OCI-LY7 (cell line): Measurements from ENCODE around the gene DPF3. TPM values are rescaled to one million over a fixed set of nuclear protein-coding genes. Genes with fewer than 3 reads are reported as not detected.

ENCODE experiments used
- BruUV-seq: library from RNA; stranded (reverse); fragments of 400-500 nt; replicated peaks from 2 replicates; lab custom pipeline; 2021; lab: Mats Ljungman, UMichigan
- CTCF ChIA-PET: fragments of 300-600 bp; sonication (Branson Sonifier 250); formaldehyde crosslinking; loops from one replicate; lab custom pipeline; 2022; ENCODE audit warnings: antibody characterized with exemption; ENCODE audit not compliant: unreplicated experiment; lab: Charles Lee
- POLR2A ChIA-PET: fragments of 300-600 bp; sonication (Branson Sonifier 250); formaldehyde crosslinking; loops from one replicate; lab custom pipeline; 2022; ENCODE audit warnings: antibody characterized with exemption; lab: Charles Lee
- DNase-seq: peaks from one replicate; pipeline ENCODE4 v3.0.0-alpha.2; 2015; ENCODE audit warnings: low spot score
- H2AFZ ChIP-seq: fragments of 200-600 bp; sonication (generic), shearing (Covaris generic); 2 replicates; pipeline ENCODE4 v1.6.1; 2014; ENCODE audit warnings: mild to moderate bottlenecking, antibody characterized with exemption, low read length, moderate library complexity
- H3K27ac ChIP-seq: fragments of 200-600 bp; sonication (generic); 2 replicates; pipeline ENCODE4 v1.5.1; 2014; ENCODE audit warnings: mixed run types, low read depth, mild to moderate bottlenecking, moderate library complexity, low read length, inconsistent platforms; ENCODE audit not compliant: poor library complexity, severe bottlenecking
- H3K36me3 ChIP-seq: fragments of 200-600 bp; sonication (generic); 2 replicates; pipeline ENCODE4 v1.6.1; 2014; ENCODE audit warnings: mild to moderate bottlenecking, antibody characterized with exemption, low read length, moderate library complexity, mixed read lengths; ENCODE audit not compliant: insufficient read depth
- H3K4me1 ChIP-seq: fragments of 200-600 bp; sonication (generic); 2 replicates; pipeline ENCODE4 v1.5.1; 2014; ENCODE audit warnings: mild to moderate bottlenecking, low read length; ENCODE audit not compliant: insufficient read depth, poor library complexity, severe bottlenecking
- H3K4me2 ChIP-seq: fragments of 200-600 bp; sonication (generic); 2 replicates; pipeline ENCODE4 v1.6.1; 2014; ENCODE audit warnings: mild to moderate bottlenecking, low read length
- H3K4me3 ChIP-seq: fragments of 200-600 bp; sonication (generic); 2 replicates; pipeline ENCODE4 v1.5.1; 2014; ENCODE audit warnings: mild to moderate bottlenecking, low read depth, low read length; ENCODE audit not compliant: poor library complexity, severe bottlenecking
- H3K79me2 ChIP-seq: fragments of 200-600 bp; sonication (generic); 2 replicates; pipeline ENCODE4 v1.6.1; 2016; ENCODE audit warnings: low read depth, mild to moderate bottlenecking, low read length, moderate library complexity, mixed read lengths; ENCODE audit not compliant: insufficient read depth
- H3K9me2 ChIP-seq: fragments of 200-600 bp; sonication (generic); 2 replicates; pipeline ENCODE4 v1.6.1; 2016; ENCODE audit warnings: mild to moderate bottlenecking, low read length, mixed read lengths; ENCODE audit not compliant: insufficient read depth
- H3K9me3 ChIP-seq: fragments of 200-600 bp; sonication (generic); 2 replicates; pipeline ENCODE4 v1.6.1; 2014; ENCODE audit warnings: mild to moderate bottlenecking, mixed run types, low read length, mixed read lengths
- H4K20me1 ChIP-seq: fragments of 200-600 bp; sonication (generic); 2 replicates; pipeline ENCODE4 v1.6.1; 2014; ENCODE audit warnings: mild to moderate bottlenecking, antibody characterized with exemption, low read length, moderate library complexity, mixed read lengths; ENCODE audit not compliant: insufficient read depth
- CTCF ChIP-seq: fragments of 200-600 bp; sonication (generic); conservative IDR thresholded peaks from 2 replicates; pipeline ENCODE4 v1.5.1; 2014; ENCODE audit warnings: mild to moderate bottlenecking, antibody characterized with exemption, low read length, moderate library complexity, mixed read lengths
- EZH2phosphoT487 ChIP-seq: fragments of 200-600 bp; sonication (generic); IDR thresholded peaks from 2 replicates; pipeline ENCODE4 v1.6.1; 2018; ENCODE audit warnings: low read depth, borderline replicate concordance, mild to moderate bottlenecking, mixed run types, antibody characterized with exemption, low read length, moderate library complexity, mixed read lengths
- intact Hi-C: fragments of 100-400 bp; cut with micrococcal nuclease; formaldehyde crosslinking; loops from one replicate; pipeline ENCODE4 v1.10.0; 2022; ENCODE audit not compliant: unreplicated experiment
- total RNA-seq, 2 experiments: library from RNA; depleted of rRNA in 1 of 2; stranded (reverse); fragments of >200 nt in 1 of 2; shearing (Covaris generic) in 1 of 2; gene quantifications; 2 replicates each; pipeline ENCODE4 v1.2.3, GENCODE V29; 2014 to 2022

Gene DPF3
- total RNA-seq, 2 experiments from 2014 or later = 0.42 TPM; not detected in 1

GRCh38 chr14:72742118-72742837 lies 151.6 kb downstream of the DPF3 start:
- Histone ChIP-seq H3K27ac (no peak overlapping the region), H3K36me3 (no peaks in the 10 kb centered on the region), H3K4me2 (no peak overlapping the region), H3K9me2 (no peaks in the 10 kb centered on the region), H3K4me1 (no peaks in the 10 kb centered on the region), H3K4me3 (no peak overlapping the region), H3K79me2 (no peaks in the 10 kb centered on the region), H3K9me3 (no peaks in the 10 kb centered on the region), H2AFZ (no peak overlapping the region), H4K20me1 (no peaks in the 10 kb centered on the region)
- intact Hi-C loops = no loop called here
- ChIA-PET POLR2A (no interaction called here), CTCF (no interaction called here)
- TF ChIP-seq EZH2phosphoT487 (no peak), CTCF (no peak)
- no TSS peak for BruUV-seq
- DNase-seq = no peak

- Histone ChIP-seq H3K4me1 (no peaks in the 10 kb centered on the region), H2AFZ (no peak overlapping the region), H3K27ac (no peak overlapping the region), H3K9me2 (no peaks in the 10 kb centered on the region), H3K9me3 (no peaks in the 10 kb centered on the region), H3K79me2 (no peaks in the 10 kb centered on the region), H4K20me1 (no peaks in the 10 kb centered on the region), H3K4me2 (no peak overlapping the region), H3K36me3 (no peaks in the 10 kb centered on the region), H3K4me3 (no peak overlapping the region)
- ChIA-PET POLR2A (no interaction called here), CTCF (no interaction called here)
- intact Hi-C loops = no loop called here
- BruUV-seq = no TSS peak
- TF ChIP-seq EZH2phosphoT487 (no peak), CTCF (no peak)
- DNase-seq = no peak
These were observed 152.1 kb downstream of the DPF3 start for GRCh38 chr14:72741826-72742117.

GRCh38 chr14:72740966-72741825 lies 152.7 kb downstream of the DPF3 start:
- no TSS peak for BruUV-seq
- no peaks in the 10 kb centered on the region for H3K4me1 ChIP-seq
- intact Hi-C loops = no loop called here
- H2AFZ ChIP-seq = no peak overlapping the region
- H4K20me1 ChIP-seq = no peaks in the 10 kb centered on the region
- no peak overlapping the region for H3K4me3 ChIP-seq
- POLR2A ChIA-PET = no interaction called here
- CTCF ChIA-PET = no interaction called here
- no peak for DNase-seq
- no peaks in the 10 kb centered on the region for H3K79me2 ChIP-seq
- H3K9me3 ChIP-seq = no peaks in the 10 kb centered on the region
- no peak overlapping the region for H3K27ac ChIP-seq
- no peaks in the 10 kb centered on the region for H3K36me3 ChIP-seq
- TF ChIP-seq EZH2phosphoT487 (no peak), CTCF (no peak)
- no peaks in the 10 kb centered on the region for H3K9me2 ChIP-seq
- H3K4me2 ChIP-seq = no peak overlapping the region
